ENCODE results near the gene KIAA0825.

KIAA0825 gene

DNA sequence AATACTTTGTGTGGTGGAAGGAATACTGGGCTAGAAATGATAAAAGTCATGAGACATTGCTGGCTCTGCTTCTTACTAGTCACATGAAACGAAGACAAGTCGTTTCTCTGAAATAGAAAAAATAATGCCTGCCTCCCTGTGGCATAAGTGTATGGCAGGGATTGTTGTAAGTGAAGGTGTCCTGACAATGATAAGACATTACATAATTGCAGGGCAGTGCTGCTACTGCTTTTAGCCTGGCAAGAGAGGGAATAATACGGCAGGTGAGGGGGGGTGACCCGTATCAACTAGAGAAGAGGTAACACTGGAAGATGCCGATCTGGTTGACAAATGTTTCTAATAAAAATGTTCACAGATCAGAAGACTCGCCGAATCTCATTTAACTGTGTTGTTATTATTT is 314.3 kb downstream of the KIAA0825 start:
- no peak for DNase-seq (ENCODE audit: extremely low read depth, insufficient read length)
- no peak overlapping the region for H3K4me3 ChIP-seq (replicated peaks; ENCODE audit: low read depth, low read length)
- TF ChIP-seq, protein P1, sequence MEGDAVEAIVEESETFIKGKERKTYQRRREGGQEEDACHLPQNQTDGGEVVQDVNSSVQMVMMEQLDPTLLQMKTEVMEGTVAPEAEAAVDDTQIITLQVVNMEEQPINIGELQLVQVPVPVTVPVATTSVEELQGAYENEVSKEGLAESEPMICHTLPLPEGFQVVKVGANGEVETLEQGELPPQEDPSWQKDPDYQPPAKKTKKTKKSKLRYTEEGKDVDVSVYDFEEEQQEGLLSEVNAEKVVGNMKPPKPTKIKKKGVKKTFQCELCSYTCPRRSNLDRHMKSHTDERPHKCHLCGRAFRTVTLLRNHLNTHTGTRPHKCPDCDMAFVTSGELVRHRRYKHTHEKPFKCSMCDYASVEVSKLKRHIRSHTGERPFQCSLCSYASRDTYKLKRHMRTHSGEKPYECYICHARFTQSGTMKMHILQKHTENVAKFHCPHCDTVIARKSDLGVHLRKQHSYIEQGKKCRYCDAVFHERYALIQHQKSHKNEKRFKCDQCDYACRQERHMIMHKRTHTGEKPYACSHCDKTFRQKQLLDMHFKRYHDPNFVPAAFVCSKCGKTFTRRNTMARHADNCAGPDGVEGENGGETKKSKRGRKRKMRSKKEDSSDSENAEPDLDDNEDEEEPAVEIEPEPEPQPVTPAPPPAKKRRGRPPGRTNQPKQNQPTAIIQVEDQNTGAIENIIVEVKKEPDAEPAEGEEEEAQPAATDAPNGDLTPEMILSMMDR (IDR thresholded peaks at IDR 0.05; ENCODE audit: insufficient read depth, low read length, poor library complexity, severe bottlenecking), result no peak

DNA sequence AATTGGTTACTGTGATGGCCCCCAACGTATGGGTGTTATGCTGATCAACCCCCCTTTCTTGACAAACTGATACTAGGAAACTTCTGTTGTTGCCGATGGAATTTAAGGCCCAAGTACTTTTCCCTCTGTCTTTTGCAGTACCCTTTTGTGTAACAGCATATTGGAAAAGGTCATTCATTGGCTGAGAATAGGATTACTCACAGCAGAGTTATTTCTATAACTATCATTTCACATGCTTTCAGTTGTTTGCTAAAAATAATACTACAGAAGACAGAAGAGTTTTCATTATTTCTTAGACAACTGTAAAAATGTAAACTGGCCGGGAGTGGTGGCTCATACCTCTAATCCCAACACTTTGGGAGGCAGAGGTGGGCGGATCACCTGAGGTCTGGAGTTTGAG is 329.5 kb downstream of the KIAA0825 start:
- no peak for DNase-seq (ENCODE audit: extremely low read depth, insufficient read length)
- no peaks in the 10 kb centered on the region for H3K27me3 ChIP-seq (replicated peaks; ENCODE audit: control insufficient read depth, insufficient read depth, low read length)

More for the DNA sequence above, 314.3 kb downstream of the KIAA0825 start:
- no peaks in the 10 kb centered on the region for H3K27me3 ChIP-seq (replicated peaks; ENCODE audit: control insufficient read depth, insufficient read depth, low read length)
- no peaks in the 10 kb centered on the region for H3K36me3 ChIP-seq (ENCODE audit: control insufficient read depth, insufficient read depth, low read length)

DNA sequence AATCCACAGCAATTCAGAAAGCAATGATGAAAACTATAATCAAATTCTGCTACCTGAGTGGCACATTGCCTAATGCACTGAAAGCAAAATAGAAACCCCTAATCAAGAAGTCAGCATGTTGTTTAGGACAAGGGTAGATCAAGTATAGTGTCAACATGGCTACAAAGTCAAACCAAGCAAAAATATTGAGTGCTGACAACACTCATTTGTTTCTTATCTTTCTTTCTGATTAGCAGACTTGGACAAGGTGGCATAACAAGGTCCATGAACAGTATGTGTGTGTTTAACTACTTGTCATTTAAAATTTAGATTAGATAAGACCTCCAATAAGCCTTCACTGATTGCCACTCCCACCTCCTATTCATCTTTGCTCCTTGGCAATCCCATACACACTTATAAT is 332.4 kb downstream of the KIAA0825 start:
- Histone ChIP-seq H3K36me3 (ENCODE audit: control insufficient read depth, insufficient read depth, low read length) (no peaks in the 10 kb centered on the region), H3K4me3 (replicated peaks; ENCODE audit: low read depth, low read length) (no peak overlapping the region), H3K27me3 (replicated peaks; ENCODE audit: control insufficient read depth, insufficient read depth, low read length) (no peaks in the 10 kb centered on the region)
- no peak for DNase-seq (ENCODE audit: extremely low read depth, insufficient read length)
- TF ChIP-seq, protein P1 (IDR thresholded peaks at IDR 0.05; ENCODE audit: insufficient read depth, low read length, poor library complexity, severe bottlenecking), result no peak

More for the DNA sequence above, 329.5 kb downstream of the KIAA0825 start:
- Histone ChIP-seq H3K4me3 (replicated peaks; ENCODE audit: low read depth, low read length) (no peak overlapping the region), H3K36me3 (ENCODE audit: control insufficient read depth, insufficient read depth, low read length) (no peaks in the 10 kb centered on the region)
- TF ChIP-seq, protein P1 (IDR thresholded peaks at IDR 0.05; ENCODE audit: insufficient read depth, low read length, poor library complexity, severe bottlenecking), result no peak

DNA sequence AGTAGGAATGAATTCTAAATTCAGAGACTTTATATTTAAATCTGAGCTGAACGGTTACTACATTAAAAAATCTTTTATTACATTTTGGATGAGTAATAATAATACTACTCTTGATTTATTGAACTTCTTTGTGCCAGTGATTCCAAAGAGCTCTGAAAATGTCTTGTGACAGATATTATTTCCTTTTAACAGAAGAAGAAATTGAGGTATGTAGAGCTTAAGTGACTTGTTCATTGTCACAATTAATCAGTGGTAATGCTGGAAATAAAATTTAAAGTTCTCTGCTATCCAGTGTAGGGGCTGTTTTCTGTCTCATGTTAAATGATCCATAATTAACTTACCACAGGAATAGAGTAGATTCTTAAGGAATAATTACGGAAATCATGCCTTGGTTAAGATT is 335.3 kb downstream of the KIAA0825 start:
- Histone ChIP-seq H3K4me3 (replicated peaks; ENCODE audit: low read depth, low read length) (no peak overlapping the region), H3K36me3 (ENCODE audit: control insufficient read depth, insufficient read depth, low read length) (no peaks in the 10 kb centered on the region), H3K27me3 (replicated peaks; ENCODE audit: control insufficient read depth, insufficient read depth, low read length) (no peaks in the 10 kb centered on the region)
- DNase-seq (ENCODE audit: extremely low read depth, insufficient read length), result no peak
- TF ChIP-seq, protein P1 (IDR thresholded peaks at IDR 0.05; ENCODE audit: insufficient read depth, low read length, poor library complexity, severe bottlenecking), result no peak

DNA sequence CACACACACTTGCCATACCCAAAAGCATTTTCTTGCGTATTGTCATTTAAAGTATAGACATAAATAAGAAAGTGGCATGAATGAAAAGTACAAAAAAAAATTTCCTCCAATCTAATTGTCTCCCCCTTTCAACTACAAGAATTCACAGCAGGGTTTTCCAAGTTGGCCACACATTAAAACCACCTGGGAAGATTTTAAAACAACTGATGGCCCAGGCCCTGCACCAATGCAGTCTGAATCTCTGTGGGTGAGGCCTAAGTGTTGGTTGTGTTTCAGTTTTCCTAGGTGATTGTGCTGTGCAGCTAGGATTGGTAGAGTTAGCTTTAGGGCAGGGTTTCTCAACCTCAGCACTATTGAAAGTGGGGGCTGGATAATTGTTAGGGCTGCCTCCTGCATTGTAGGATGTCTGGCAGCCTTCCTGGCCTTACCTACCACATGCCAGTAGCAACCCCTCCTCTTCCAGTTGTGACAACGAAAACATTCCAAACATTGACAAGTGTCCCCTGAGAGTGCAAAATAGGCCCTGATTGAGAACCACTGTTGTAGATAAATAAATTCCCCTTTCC is 337.1 kb downstream of the KIAA0825 start:
- TF ChIP-seq, protein P1 (IDR thresholded peaks at IDR 0.05; ENCODE audit: insufficient read depth, low read length, poor library complexity, severe bottlenecking), result no peak
- no peaks in the 10 kb centered on the region for H3K36me3 ChIP-seq (ENCODE audit: control insufficient read depth, insufficient read depth, low read length)
- H3K27me3 ChIP-seq (replicated peaks; ENCODE audit: control insufficient read depth, insufficient read depth, low read length), result no peaks in the 10 kb centered on the region
- H3K4me3 ChIP-seq (replicated peaks; ENCODE audit: low read depth, low read length), result no peak overlapping the region
- DNase-seq (ENCODE audit: extremely low read depth, insufficient read length), result no peak

DNA sequence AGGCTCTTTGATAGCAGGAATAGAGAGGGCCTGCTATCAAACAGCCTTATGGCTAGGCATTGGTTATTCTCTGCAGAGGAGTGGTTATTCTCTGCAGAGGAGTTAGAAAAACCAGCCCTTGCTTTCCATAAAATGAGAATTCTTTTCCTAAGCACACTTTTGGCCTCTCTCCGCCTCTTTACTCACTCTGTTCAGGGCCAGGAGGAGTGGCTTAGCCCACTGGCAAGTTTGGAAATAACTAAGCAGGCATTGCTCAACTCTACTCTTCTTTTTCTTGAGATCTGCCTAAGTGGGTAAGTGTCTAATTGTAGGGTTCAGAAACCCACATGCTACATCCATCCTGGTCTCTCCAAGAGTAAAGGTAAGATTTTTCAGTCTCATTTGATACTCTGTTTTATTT is 341.7 kb downstream of the KIAA0825 start:
- DNase-seq (ENCODE audit: extremely low read depth, insufficient read length), result no peak
- Histone ChIP-seq H3K4me3 (replicated peaks; ENCODE audit: low read depth, low read length) (no peak overlapping the region), H3K36me3 (ENCODE audit: control insufficient read depth, insufficient read depth, low read length) (no peaks in the 10 kb centered on the region), H3K27me3 (replicated peaks; ENCODE audit: control insufficient read depth, insufficient read depth, low read length) (no peaks in the 10 kb centered on the region)
- TF ChIP-seq, protein P1 (IDR thresholded peaks at IDR 0.05; ENCODE audit: insufficient read depth, low read length, poor library complexity, severe bottlenecking), result no peak

Data from GM06990 (cell line).